NK-92 (cell line): Measurements from ENCODE around the gene CCDC170.

Experiments
- DNase-seq: peaks from one replicate; lab custom pipeline; 2025; ENCODE audit not compliant: unreplicated experiment; lab: John Stamatoyannopoulos, UW

CCDC170 gene

DNA sequence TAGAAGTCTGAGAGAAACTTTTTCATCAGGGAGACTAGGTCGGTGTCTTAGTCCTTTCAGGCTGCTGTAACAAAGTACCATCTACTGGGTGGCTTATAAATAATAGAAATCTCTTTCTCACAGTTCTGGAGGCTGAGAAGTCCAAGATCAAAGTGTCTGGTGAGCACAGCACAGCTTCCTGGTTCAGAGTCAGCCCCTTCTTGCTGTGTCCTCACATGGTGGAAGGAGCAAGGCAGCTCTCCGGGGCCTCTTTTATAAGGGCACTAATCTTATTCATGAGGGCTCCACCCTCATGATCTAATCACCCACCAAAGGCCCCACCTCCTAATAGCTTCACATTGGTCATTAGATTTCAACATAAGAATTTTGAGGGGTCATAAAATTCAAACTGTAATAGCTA, 122.8 kb downstream of the CCDC170 start:
- no peak for DNase-seq

DNA sequence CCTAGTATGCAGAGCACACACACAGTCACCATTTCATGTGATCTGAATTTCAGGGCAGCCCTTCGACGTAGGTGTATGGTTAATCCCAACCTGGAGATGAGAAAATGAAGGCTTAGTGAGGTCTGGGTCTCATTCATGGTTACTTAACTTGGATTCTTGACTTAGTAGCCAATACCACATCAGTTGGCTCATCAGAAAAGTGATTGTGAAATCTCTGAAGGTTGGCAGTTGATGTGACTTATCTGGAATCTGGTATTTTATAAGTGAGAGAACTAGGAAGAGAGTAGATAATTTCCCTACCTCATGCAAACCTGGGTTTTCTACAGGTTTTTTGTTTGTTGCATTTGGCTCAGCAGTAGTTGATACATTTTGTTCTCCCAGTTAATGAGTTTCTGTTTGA, 123.7 kb downstream of the CCDC170 start:
- no peak for DNase-seq

DNA sequence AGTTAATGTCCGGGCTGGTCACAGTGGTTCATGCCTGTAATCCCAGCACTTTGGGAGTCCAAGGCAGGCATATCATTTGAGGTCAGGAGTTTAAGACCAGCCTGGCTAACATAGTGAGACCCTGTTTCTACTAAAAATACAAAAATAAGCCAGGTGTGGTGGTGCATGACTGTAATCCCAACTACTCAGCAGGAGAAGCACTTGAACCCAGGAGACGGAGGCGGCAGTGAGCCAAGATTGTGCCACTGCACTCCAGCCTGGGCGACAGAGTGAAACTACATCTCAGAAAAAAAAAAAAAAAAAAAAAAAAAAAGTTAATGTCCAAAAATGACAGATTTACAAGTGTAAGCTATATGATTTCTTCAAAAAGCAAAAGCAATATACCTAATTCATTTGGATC, 124.9 kb downstream of the CCDC170 start:
- DNase-seq, result no peak

DNA sequence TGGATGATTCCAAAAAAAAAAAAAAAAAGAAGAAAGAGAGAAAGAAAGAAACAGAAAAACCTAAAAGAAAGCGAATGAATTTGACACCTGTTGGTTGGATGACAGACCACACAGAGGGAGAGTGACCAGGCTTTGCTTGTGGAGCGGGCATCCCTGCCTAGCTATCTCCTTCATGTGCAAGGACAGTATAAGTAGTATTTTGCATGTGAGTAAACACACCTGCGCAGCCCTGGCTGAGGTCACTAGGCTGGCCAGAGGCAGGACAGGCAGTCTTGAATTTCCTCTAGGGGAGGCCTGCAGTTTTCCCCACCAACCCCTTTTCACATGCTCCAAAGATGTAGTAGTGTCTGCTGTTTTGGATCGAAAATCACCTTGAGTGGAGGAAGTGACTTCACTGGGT, 126.4 kb downstream of the CCDC170 start:
- DNase-seq, result no peak

DNA sequence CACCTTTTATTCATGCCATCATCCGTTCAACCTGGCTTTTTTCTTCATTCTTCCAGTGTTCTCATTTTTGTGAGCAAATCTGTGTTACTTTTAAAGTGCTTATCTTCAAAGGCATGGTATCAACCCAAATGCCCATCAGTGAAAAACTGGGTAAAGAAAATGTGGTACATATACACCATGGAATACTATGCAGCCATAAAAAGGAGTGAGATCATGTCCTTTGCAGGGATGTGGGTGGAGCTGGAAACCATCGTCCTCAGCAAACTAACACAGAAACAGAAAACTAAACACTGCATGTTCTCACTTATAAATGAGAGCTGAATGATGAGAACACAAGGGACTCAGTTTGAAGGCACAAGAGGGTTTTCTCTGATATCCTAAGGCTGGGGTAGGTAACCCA, 130.3 kb downstream of the CCDC170 start:
- DNase-seq, result no peak

DNA sequence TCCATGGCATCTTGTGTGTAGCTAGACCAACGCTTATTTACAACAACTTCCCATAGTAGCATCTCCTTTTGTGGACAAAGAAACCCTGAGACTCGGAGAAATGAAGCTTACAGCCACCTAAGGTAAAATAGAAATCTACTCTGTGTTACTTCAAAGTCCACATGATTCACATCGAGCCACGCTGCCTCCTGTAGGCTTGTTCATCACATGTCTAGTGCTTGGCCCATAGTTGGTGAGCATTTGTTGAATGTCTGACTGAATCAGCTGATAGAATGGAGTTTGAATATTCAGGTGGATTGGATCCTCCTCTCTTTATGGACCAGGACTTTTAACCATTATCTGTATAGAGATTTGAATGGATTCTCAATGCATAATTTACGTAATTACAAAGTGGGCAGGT, 130.7 kb downstream of the CCDC170 start:
- no peak for DNase-seq

DNA sequence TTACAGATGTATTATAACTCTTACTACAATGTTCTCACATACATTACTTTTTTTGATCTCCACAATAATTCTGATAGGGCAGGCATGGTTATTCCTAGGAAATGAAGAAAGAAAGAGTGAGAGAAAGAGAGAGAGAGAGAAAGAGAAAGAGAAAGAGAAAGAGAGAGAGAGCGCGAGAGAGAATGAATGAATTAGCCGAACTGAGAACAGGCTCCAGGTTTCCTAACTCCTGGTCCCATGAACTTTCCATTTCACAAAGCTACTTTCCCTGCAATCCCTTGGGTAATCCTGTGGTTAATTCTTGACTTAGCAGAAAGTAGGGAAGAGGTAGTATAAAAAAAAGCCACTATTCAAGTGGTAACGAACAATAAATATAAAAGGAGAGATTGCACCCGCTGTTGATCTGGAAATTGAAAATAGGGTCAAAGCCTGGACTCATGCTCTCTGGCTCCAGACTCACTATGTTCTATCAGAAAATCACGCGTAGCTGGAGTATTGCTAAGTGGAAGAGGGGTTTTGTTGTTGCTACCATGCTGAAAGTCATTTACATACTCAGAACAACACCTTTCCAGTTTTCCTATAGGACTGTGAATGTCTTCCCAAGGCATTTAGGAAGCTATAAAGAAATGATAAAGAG, 131.2 kb downstream of the CCDC170 start:
- no peak for DNase-seq

DNA sequence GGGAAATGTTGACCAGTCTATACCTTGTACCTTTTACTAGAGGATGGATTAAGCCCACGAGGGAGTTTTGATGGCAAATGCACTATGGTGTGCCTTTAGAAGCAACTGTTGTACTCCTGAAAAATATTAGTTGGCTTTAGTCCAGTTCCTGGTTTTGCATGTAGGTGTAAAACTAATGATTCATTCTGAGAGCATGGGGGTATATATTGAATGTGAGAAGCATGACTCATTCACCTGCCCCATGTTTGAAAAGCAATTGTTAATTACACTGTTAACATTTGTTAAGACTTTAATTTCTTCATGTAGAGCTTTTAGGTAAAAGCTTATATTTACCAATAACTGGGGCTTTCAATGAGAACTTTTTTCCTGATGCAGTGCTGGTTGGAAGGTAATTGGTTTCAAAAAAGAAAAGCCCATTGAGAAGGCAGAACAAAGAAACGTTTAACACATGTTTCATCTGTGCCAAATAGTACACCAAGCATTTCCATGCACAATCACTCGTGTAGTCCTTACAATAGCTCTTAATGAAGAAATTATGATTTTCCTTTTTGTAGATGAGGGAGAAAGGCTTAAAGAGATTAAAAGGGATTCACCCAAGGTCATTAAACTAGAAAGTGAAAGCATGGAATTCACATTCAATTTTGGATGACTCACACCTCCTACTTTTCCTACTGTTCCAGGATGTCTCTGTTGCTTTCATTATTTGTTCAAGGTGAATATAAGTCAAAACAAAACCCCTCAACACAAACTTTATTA, 134.1 kb downstream of the CCDC170 start:
- DNase-seq, result no peak

DNA sequence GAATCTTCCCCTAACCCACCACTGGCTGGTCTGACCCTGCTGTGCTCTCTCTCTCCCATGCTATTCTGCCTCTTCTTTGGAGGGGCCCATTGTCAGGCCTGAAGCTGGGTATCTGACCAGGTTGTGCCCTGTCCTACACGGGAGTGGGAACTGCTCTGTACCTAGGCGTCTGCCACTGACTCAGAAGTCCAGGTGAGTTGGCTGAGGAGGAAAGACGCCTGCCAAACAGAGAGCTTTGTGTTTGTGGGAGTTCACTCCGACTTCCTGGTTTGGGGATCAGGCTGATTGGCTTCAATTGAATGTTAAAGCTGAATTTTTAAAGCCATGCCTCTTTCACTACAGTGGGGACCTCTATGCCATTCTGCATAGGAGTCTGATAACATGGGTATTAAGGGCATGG, 136.0 kb downstream of the CCDC170 start:
- DNase-seq, result no peak

DNA sequence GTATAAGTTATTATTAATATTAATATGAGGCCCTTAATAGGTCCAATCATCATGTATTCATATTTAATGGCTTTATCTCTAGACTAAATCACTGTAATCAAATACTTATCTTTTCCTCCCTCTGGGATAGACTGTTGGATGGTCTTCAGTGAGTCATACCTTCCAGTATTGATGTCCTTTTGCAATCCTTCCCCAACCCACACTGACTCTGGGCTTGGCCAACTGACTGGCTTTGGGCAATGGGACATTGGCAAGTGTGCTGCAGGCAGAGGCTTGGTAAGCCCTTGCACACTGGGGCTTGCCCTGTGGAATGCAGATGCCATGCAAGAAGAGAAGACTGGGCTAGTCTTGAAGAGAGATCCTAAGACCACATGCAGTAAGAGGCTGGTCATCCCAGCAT, 136.6 kb downstream of the CCDC170 start:
- DNase-seq, result no peak

DNA sequence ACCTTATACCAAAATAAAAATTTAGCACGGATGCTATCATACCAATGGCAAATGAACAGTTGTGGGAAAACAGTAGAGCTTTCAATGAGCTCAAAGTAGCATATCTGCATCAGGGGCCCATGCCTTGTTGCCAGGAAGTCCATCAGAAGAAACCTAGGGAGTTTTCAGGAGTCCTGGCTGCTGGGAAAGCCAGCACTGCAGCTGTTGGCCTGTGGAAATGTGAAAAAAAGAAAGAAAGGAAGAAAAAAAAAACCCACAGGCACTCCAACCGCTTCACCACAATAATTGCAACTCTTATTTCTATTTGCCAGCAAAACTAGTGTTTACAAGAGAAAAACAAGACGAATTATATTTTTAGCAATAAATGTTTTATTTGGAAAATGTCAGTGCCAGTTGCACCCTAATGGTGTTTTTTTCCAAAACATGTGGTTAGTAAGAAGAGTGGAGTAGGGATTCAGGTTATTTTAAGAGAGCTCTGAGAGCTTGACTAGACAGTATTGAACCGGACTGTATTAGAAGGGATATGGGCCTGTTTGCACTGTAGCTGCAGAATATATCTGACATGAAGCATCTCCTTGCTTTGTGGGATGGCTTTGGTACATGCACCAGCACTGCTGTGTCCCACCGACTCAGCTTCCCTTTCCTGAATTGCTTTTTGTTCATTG, 137.3 kb downstream of the CCDC170 start:
- no peak for DNase-seq

DNA sequence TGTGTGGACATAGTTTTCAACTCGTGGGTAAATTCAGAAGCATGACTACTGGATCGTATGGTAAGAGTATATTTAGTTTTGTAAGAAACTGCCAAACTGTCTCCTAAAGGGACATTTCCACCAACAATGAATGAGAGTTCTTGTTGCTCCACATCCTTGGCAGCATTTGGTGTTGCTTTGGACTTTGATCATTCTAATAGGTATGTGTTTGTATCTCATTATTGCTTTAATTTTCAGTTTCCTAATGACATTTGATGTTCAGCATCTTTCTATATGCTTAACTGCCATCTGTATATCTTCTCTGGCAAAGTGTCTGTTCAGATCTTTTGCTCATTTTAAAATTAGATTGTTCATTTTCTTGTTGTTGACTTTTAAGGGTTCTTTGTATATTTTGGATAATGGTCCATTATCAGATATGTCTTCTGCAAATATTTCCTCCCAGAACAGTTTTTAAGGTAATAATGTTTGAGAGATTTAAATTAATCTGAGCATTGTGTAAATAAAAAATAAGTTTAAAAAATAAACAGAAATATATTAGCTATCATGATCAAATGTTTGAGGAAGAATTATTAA, 138.7 kb downstream of the CCDC170 start:
- no peak for DNase-seq

DNA sequence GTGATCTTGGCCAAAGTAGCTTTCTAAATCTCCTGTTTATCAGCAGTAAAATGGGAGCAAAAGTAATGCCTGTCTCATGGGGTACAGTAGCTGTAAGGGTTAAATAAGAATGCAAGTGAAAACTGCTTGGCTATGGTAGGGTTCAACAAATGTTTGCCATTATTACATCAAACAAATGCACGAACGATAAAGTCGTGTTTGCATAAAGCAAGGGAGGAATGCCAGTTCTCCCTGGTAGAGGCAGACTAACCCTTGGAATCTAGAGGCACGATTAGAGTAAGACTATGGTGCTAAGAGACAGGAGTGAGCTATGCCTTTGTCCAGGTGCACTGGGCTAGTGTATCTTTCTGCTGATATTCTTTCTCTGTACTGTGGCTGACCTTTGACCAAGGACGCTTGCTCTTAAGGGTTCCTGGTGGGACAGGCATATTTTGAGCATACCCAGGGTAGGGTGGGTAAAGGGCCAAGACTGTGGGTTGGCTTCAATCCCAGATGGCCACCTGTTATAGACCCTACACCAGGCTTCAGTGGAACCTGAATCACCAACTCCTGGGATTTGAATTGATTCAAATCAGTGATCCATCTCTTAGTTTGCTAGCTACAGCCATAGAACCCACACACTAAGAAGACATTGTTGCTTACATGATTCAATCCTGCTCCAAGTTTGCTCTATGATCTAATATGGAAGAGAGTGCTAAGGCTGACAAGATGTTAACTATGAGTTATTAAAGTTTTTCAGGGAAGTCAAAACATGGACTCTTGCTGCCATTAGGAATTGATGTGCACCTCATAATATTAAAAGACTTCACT, 139.9 kb downstream of the CCDC170 start:
- no peak for DNase-seq

DNA sequence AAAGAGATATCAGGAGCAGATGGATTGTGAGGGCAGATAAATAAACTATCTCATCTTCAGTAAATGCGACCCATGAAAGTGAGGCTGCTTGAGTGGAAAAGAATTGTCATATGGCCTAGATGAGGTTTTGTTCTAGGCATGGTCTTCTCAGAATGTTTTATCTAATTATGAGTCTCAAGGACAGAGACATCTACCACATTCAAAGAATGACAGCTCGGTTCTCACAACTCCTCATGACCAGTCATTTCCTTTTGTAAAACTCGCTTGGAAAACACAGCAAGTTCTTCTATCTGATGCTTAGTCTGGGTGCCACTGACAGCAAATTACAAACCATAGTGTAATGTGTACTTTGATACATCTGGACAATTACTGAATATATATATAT, 140.5 kb downstream of the CCDC170 start:
- no peak for DNase-seq

DNA sequence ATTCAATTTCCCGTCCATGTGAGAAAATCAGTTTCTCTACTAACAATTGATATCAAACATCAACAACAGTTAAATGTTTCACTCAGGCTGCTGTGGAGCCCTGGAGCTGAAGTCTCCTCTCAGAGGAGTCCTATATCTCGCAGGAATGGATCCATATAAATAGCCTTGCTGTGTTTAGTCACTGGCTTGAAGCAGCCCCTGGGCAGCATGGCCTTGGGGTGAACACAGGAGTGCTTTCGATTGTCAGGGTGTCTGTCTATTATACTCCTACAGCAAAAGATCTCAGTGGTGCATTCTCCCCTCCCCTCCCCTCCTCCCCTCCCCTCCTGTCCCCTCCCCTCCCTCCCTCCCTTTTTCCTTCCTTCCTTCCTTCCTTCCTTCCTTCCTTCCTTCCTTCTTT, 141.9 kb downstream of the CCDC170 start:
- no peak for DNase-seq

DNA sequence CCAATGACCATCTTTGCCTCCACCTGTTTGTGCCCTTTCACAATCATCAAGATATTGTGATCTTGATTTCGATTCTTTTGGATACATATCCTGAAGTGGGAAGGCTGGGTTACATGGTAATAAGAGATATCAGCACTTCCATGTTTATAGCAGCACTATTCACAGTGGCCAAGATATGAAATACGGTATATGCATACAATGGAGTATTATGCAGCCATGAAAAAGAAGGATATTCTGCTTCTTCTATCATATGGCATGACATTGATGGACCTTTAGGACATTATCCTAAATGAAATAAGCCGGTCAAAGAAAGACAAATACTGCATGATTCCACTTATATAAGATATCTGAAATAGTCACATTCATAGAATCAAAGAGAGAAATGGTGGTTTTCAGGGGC, 144.0 kb downstream of the CCDC170 start:
- no peak for DNase-seq

DNA sequence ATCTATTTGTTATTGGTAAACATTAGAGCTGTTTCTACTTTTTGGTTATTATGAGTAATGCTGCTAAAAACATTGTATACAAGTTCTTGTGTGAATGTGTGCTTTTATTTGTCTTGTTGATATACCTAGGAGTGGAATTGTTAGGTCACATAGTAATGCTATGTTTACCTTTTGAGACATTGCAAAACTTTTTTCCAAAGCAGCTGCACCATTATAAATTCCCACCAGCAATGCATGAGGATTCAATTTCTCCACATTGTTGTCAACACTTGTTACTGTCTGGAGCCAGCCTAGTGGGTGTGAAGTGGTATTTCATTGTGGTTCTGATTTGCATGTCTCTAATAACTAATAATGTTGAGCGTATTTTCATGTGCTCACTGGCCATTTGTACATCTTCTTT, 145.9 kb downstream of the CCDC170 start:
- DNase-seq, result no peak

DNA sequence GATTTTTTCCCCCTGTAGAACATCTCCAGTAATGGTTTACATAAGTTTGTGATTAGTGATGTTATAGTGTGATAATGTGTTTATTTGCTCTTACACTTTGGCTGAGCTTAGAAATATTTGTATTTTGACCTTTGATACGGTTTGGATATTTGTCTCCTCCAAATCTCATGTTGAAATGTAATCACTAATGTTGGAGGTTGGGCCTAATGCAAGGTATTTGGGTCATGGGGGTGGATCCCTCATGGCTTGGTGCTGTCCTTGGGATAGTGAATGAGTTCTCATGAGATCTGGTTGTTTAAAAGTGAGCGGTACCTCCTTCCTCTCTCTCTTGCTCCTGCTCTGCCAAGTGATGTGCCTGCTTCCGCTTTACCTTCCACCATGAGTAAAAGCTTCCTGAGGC, 147.2 kb downstream of the CCDC170 start:
- DNase-seq, result no peak

DNA sequence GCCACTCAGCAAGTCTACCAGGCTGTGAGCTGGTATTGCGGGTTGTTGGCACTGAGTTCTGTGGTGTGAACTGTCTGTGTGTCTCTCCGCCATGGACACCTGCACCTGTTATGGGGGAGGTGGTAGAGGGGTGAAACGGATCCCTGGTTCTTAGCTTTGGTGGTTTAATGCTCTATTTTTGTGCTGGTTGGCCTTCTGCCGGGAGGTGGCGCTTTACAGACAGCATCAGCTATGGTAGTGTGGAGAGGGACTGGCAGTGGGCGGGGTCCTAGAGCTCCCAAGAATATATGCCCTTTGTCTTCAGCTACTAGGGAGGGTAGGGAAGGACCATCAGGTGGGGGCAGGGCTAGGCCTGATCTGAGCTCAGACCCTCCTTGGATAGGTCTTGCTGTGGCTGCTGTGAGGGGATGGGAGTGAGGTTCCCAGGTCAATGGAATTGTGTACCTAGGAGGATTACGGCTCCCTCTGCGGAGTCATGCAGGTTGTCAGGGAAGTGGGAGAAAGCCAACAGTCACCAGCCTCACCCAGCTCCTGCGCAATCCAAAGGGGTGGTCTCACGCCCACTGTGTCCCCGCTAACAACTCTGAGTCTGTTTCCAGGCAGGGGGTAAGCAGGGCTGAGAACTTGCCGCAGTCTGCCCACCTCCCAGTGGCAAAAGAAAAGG, 154.3 kb downstream of the CCDC170 start:
- DNase-seq, result no peak

DNA sequence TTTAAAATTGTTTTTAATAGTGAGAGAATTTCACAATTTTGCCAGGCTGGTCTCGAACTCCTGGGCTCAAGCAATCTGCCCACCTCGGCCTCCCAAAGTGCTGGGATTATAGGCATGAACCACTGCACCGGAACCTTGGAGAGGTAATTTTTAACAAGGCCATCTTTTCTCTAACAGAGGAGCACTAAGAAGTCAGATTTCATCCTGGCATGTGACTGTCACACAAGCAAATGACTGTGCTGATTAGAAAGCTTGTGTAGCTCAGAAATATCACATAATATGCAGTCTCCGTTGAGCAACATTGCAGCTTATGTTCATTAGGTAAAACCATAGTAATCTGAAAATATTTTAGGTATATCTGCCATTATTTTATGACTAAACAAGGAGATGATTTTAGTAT, 156.0 kb downstream of the CCDC170 start:
- no peak for DNase-seq

DNA sequence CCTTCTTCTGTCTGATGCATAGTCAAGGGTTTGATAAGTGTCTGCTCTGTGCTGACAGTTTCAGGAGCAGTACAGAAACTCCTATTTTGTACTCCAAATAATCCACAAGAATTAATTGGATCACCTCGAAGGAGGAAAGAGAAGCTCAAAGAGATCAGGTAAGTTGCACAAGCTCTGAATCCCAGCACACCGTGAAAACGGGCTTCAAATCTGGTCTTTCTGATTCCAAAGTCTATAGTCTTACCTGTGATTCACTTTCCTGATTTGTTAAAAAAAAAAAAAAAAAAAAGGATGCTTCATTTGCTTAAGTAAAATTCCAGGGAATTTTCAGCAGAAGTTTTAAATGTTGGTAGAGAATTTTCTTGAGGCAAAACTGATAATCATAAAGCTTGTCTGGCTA, 157.8 kb downstream of the CCDC170 start:
- no peak for DNase-seq
